ENCODE results near the gene SPARCL1.

SPARCL1 gene

DNA sequence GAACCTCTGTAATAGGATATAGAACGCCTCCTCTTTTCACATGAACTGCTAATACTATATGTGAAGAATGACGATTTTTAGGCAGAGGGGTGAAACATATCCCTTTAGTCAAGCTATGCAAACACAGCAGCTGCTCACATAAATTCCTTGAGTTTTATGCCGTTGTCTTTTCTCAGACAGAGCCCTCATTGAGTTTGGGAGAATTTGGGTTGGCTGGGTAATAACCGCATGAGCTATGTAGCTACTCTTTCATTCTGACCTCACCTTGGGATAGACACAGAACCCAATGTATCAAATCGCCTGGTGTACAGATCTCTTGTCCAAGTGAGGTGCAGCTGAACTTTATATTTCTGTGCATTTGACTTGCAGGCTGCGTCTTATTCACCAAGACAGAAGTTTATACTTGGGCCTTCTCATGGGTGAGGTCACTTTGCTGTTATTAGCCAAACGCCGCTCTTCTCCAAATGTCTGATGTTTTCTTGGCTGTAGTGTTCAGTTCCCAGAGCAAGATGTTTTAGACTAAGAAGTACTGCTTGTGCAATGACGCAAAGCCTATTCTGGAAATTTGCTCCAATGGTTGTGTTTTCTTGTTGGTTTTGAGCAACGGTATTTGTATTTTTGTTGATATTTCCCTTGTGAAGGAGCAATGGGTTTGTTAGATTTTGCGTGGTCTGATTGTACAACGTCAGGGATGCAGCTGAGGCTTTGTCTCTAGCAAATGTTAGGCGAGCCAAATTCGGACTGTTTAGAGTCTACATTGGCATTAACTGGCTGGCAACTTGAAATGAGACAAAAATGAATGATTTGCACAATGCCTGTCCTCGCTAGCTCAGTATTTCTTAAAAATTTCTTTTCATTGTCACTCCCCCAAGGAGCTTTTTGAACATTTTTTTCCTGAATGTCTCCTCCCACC is 11.2 kb upstream of the SPARCL1 start:
- no peak for DNase-seq

DNA sequence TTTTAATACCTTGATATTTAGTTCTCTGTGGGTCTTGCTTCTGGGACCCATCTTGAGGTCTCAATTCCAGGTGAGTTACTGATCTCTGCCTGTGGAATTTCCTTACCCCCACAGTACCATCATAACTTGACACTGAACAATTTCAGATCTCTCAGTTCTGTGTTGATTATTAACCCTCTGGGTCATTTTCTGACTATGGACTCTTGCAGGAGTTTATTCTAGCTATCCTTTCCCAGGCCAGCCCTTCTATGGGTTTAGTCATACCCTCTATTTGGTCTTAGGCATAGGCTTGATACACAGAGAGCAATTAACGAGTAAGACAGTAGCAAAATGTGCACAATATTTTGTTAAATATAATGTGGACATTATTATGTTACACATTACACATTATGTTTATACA is 3.7 kb upstream of the SPARCL1 start:
- DNase-seq: no peak

DNA sequence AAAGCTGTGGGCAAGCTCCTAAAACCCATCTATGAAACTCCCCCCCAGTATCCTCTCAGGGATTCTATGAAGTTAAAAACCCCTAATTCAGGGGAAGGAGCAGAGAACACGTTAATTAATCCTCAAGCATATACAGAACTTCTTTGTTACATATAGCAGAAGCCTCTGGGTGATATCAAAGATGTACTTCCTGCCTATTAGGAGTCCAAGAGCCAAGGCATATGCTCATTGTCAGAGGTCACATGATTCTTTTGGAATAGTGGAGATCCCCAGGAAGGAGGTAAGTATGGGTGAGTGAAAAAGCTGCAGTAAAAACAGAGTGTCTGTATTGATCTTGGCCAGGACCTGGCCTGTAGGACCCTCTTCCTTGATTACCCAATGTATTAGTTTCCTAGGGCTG is 2.9 kb upstream of the SPARCL1 start:
- no peak for DNase-seq

DNA sequence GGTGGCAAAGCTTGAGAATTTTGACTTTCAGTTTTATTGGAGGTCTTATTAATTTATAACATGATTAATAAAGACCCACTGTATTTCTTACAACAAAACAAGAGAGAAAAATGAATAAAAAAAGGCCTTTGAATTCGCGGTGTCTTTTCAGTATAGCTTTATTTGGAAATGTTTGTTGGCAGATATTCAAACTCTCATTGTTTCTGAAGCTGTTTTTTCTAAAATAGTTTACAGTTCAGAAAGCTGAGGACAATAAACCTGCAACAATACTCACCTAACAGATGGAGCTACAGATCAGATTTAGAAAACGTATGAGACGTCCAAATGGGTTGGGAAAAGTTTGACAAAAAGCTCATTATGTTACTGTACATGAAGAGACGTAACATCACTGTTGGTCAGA is 2.4 kb upstream of the SPARCL1 start:
- no peak for DNase-seq

DNA sequence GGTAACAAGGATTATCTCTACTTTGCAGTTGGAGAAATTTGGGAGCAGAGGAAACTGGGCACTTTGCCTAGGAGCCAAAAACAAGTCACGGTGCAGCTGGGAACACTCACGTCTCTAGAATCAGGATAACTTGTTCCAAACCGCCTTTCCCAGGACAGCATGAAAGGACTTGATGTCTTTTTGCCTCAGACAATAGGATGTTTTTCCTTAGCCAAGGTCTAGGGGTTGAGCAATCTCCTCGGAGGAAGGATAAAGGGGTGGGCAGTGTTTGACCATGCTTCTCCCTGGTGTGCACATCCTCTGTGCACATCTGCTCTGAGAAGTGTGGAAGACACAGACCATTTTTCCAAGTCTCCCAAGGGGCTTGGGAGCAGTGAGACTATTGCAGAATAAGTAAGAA is 1.7 kb upstream of the SPARCL1 start:
- no peak for DNase-seq

DNA sequence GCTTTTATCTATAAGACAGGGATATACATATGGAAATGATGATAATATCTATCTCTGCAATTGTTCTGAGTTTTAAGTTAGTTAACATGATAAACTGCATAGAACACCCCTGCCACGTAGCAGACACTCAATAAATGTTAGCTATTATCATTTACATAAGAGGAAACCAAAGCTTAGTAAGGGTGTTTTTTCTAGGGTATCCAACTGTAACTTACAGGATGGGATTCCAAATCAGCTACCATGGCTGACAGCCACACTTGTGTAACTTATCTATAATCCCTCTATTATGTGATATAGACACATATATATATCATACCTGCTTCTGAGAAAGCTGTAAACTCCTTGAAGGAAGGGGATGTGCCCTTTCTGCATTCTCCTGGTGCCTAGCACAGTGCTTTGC is 1.1 kb upstream of the SPARCL1 start:
- DNase-seq: no peak

DNA sequence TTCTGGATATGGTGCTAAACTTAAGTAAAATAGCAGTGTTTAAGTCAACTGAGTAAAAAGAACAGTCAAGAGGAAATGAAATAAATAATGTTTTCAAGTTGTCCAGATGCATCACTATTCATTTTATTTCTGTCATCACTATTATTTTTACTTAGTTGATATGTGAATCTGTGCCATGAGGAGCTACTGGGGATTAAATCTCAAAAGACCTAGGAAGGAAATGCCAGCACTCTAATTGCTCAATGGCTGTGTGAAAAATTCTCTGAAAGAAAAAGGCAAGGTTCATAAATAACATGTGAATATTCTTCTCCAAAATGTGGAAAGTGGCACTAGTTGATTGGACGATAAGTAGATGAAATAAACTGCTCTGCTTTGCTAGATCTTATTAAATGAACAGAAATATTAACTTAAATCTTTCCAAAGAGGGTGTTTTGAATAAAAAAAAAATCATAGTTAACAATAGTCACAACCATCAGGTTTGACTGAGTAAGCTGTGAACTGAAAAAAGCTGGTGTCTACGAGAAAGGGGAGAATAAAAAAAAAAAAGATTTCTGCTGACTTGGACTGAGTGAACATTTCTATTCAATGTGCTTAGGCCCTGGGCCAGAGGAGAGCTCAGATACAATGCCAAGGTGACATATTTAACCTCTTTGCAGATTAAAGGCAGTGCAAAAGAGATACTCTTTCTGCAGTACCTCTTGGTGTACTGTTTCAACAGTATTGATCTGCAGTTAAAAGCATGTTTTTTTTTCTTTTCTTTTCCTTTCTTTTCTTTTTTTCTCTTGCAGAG is 1.6 kb downstream of the SPARCL1 start:
- DNase-seq: no peak

DNA sequence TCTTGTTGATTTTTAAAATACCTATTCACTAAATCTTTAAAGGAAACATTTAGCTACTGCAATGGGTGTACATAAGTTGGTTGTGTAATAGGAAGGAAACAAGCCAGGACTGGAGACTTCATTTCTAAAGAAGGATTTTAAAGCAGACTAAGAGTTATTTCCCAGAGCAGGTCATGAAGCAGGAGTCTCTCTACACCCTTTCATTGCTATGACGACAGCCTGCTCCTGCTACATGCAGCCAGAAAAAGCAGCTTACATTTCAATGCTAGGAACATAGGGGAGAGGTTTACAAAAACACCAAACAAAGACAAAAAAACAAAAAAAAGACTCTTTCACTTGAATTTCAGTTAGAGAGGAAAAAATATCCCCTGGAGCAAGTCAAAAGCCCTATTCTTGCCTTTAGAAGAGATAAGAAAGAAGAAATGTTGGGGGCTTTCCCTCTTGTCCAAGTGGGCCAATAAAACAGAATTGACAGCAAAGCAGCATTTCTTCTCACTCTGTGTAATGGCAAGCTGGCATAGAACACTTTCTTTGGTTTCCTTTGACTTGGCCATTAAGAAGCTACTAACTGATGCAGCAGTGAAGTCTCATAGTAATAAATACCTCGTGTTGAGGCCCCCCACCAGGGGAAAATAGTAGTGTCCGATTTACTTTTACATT is 3.4 kb downstream of the SPARCL1 start:
- DNase-seq: no peak

DNA sequence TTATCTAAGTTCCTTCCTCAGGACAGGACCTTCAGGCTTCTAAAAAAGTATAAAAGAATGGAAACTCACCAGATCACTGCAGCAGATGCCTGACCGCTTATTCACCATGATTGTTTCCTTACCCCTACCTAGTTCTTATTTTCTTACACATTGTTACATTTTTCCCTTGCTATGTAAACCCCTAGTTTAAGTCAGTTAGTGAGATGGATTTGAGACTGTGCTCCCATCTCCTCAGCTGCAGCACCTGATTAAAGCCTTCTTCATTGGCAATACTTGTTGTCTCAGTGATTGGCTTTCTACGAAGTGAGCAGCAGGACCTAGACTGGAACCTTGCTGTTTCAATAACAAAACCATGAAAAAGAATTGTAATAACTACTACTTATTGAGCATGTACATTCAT is 4.7 kb downstream of the SPARCL1 start:
- no peak for DNase-seq

DNA sequence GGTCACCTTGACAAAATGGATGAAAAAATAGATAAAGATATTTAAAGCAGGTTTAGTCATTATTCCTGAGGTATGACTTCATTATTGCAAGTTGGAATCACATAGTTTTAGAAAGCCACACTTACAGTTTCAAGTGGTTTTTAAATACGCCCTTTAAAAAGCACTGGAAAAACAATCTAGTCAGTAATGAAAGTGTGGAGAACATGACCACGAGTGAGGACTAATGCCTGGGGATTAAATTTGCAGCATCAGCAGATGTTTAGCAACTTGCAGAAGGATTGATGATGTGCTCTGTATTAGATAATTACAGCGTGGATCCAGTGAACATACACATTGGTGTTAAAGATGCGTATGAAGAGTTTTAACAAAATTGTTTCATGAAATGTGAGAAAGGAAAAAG is 5.9 kb downstream of the SPARCL1 start:
- no peak for DNase-seq

DNA sequence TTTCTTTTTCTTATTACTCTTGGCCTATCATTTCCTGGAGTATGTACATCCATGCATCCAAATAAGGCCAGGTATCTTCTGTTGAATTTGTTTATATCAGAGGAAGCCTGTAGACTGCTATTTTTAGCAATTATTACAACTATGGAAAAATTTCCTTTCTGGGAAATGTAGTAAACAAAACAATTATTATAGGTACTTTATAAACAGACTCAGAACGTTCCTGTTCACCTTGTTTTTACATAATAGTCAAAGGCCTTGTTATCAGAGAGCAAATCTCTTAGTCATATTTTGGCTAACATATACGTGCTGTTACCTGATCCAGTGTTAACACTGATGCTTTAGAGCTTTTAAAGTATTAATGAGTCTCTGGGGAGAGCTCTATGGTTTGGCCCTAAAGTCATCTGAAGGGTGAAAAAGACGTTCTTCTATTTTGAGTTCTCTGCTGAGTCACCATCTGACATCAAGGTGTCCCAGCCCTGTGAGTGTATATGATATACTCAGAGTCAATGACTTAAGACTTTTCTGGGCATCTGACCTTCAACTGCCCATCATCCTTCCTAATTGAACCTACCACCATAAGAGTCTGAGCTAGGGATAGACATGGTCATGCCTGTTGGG is 7.3 kb downstream of the SPARCL1 start:
- no peak for DNase-seq

DNA sequence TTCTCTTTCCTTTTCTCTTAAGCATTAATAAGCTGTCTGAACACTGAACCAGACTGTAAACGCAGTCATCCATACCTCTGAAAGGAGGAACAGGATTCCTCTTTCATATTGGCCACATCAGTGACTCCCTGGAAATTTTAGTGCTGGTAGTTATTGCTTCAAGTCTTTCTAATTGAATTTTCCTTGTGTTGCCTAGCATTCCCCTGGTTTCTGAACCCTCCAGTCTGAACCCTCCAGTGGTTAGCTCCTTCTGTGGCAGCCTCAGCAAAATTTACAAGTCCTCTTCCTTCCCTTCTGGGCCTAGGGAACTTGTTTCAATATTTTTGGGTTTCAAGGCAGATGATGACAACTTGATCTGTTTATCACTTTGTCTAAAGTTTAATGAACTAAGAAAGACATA is 7.9 kb downstream of the SPARCL1 start:
- DNase-seq: no peak

DNA sequence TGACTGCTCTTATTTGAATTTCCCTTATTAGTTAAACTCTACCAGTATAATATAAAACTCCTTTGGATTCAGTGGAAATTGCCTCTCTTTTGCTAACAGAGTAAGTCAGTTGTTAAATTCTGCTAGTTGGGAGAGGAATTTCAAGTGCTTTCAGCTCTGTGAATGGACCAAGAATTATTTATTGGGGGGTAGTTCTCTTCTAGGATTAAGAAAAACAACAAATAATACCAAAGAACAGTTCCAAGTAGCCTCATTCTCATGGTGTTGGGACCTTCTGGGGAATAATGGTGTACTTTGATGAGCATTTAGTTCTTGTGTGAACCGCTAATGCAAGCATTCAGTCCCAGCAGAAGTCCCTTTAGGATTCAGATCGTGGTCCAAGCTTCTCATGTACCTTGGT is 11.6 kb downstream of the SPARCL1 start:
- no peak for DNase-seq

DNA sequence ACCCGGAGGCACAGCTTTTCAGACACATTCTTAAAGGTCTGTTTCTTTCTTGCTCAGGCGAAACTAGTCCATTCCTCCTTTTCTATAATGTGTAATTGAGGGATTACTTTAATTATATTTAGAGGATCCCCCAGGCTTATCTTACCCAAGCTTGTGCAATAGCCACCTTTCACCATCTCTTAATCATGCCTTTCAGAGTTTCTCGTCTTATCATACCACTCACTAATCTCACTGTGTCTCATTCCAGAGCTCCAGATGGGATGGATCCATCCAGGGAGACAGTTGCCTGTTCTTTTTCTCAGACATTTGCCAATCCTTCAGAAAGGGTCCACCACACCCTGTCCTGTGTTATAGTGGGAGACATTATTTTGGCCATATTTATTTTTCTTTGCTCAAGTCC is 12.5 kb downstream of the SPARCL1 start:
- no peak for DNase-seq

DNA sequence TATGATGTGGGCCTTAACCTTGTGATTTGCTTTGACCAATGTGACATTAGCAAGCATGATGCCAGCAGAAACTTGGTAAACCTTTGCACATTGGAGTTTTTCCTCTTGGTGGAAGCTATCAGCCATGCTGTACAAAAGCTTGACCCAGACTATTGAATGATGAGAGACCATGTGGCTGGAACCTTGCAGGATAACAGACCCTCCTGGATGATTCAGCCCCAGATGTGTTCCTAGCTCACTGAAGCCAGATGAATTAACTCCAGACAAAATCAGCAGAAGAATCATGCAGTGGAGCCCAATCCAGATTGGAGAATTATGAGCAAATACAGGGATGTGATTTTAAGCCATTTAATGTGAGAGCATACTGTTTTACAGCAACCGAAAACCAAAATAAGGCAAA is 16.8 kb downstream of the SPARCL1 start:
- no peak for DNase-seq

DNA sequence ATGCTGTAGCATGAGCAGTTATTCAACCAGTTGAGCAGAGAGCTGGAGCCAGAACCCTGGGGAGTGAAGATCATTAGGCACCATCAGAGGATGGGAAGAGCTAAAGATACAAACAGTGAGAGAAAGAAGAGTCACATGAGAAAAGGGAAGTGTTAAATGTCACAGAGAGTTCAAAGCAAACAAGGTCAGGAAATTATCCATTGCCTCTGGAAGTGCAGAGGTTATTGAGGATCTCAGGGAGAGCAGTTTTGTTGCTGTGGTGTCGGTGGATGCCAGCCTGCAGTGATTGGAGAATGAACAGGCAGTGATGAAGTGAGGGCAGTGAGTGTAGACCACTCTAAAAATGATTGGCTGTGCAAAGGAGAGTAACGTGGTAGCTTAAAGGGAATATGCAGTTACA is 17.7 kb downstream of the SPARCL1 start:
- DNase-seq: no peak

DNA sequence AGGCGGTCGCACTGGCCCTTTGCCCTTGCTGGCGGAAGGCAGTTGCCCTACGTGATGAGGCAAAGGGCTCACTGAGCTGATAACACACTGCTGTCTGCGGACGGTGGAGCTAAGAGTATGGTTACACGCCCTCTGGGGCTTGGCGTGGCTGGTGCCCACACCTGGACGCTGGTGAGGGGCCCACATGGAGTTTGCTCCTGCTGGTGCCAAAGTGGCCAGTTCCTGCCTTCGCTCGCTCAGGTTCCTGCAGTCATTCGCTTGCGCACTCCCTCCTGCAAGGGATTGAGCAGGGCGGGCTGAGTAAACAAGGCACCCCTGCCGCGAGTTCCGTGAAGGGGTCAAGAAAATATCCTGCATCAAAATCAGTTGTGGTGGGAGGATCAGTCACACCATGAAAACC is 18.4 kb downstream of the SPARCL1 start:
- DNase-seq: no peak

DNA sequence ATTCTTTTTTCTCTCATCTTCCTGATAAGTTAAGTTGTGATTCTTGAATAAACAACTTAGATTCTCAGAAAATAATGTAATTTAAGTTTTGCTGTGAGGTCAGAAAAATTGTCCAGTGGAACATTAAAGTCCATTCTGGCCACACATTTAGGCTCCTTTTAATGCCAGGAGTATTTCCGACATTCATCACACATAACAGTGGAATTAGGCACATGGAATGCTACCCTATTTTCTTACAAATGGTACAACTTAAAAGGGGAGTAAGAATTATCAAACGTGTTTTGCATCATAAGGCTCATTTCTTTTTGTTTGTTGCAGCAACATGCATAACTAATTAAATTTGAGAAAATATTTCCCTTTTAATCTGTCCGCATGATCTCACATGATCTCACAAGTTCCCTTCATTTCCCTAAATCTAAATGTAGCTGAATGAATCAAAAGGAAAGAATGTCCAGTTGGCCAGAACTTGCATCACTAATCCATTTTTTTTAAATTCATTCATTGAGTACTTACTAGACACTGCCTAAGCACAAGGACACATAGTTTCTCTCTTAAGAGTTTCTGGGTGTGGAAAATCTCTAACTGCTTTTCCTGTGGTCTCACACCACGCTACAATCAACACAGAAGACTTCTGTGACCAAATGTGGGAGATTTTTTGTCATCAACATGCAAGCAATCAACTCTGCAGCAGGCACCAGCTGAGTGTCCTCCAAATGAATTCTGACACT is 22.0 kb downstream of the SPARCL1 start:
- no peak for DNase-seq

DNA sequence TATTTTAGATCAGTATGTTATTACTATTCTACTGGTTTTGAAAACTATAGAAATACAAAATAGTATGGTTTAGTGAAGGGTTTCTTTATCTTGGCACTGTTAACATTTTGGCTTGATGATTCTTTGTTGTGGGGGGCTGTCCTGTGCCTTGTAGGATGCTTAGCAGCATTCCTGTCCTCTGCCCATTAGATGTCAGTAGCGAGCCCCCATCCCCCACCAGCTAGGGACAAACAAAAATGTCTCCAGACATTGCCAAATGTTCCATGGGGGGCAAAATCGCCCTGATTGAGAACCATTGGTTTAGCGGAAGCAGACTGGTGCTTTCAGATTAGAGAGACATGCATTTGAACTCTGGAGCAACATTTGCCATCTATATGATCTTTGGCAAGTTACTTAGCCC is 23.3 kb downstream of the SPARCL1 start:
- DNase-seq: no peak

DNA sequence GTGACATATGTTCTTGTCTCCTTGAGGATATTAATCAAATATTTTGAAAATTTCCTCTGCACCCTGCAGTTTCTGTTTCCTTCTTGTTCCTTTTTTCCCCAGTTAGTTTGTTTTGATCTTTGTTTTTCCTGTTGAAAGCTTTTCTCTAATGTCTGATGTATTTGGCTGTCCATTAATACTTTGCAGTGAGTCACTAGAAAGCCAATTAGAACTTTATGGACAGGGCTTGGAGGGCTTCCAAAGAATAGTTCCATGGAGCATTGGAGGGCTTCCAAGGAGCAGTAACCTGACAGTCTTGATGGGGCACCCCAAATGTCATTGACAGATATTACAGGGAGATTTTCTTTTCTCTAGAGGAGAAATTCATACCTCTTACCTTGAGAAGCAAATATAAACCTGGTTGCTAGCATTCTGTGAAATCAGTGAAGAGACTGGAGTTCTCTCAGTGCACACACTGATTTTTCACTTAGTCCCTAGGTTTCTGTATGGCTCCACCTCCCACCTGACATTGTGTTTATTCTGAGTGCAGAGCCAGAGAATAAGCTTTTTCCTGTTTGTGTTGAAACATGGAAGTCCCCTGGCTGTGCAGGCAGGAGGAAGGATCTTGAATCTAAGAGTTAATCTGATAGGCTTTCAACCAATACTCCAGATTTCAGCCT is 26.5 kb downstream of the SPARCL1 start:
- no peak for DNase-seq

DNA sequence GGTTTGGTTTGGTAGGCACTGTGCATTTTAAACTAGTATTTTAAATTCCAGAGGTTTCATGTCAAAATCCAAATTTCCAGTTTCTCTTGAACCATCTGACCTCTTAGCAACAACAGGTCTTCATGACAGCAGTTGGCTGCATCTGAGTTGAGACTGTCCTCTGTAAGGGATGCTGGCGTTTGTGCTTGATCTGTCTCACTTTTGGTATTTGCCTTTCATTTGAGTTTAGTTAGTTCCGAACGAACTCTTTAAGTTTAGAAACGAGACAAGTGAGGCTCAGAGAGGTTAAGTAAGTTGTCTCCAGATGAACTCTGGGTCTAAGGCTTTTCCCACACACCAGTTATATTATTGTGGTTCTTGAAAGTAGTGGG is 29.1 kb downstream of the SPARCL1 start:
- no peak for DNase-seq

All from stimulated activated CD4-positive, alpha-beta T cell treated with anti-CD3 and anti-CD28 coated beads, Interleukin-15, amount 100 ng/mL, for 24 hours (primary cell).